Measurements from ENCODE around the gene POU2AF1. TPM values are rescaled to one million over a fixed set of nuclear protein-coding genes. Genes with fewer than 3 reads are reported as not detected.

POU2AF1 gene
- total RNA-seq, 1 experiment from 2014 or later, result not detected

GRCh38 chr11:111331711-111332479 lies 47.2 kb downstream of the POU2AF1 start:
- POLR2A ChIA-PET (ENCODE audit: unreplicated experiment), result no interaction called here
- Histone ChIP-seq H3K9me2 (replicated peaks; ENCODE audit: low read length) (no peaks in the 10 kb centered on the region), H3K27me3 (ENCODE audit: low read length) (peaks cover 31% of the 10 kb centered on the region), H3K27ac (ENCODE audit: low read length) (no peak overlapping the region), H3F3A (ENCODE audit: low read length, unreplicated experiment) (no peaks in the 10 kb centered on the region), H3K36me3 (ENCODE audit: low read depth, low read length) (no peaks in the 10 kb centered on the region), H4K20me1 (ENCODE audit: low read length) (no peaks in the 10 kb centered on the region), H2AFZ (ENCODE audit: low read length) (no peak overlapping the region), H3K4me1 (ENCODE audit: insufficient read depth, low read length) (no peaks in the 10 kb centered on the region), H3K79me2 (ENCODE audit: low read length) (no peaks in the 10 kb centered on the region), H3K4me2 (ENCODE audit: low read length) (no peak overlapping the region), H3K4me3 (ENCODE audit: low read length) (no peak overlapping the region), H3K9ac (ENCODE audit: low read length) (no peak overlapping the region), H3K9me3 (ENCODE audit: low read length) (no peaks in the 10 kb centered on the region)
- CTCF ChIA-PET, result no interaction called here
- ATAC-seq (no peak), DNase-seq (peak; percentile 25)
- no TSS peak for BruUV-seq (replicated peaks)
- no peak for TF ChIP-seq EZH2 (IDR thresholded peaks at IDR 0.05; ENCODE audit: low read length, unreplicated experiment)
- no peak for TF ChIP-seq EZH2phosphoT487 (IDR thresholded peaks at IDR 0.05; ENCODE audit: borderline replicate concordance, low read length)
- TF ChIP-seq CTCF (conservative IDR thresholded peaks at IDR 0.05; ENCODE audit: low read depth, low read length), result no peak
- intact Hi-C loops (cut with micrococcal nuclease), result no loop called here

- POLR2A ChIA-PET (ENCODE audit: unreplicated experiment), result no interaction called here
- H4K20me1 ChIP-seq (ENCODE audit: low read length), result no peaks in the 10 kb centered on the region
Observed at GRCh38 chr11:111330234-111330893, 48.7 kb downstream of the POU2AF1 start.

More at GRCh38 chr11:111330234-111330893, 48.7 kb downstream of the POU2AF1 start:
- H3K36me3 ChIP-seq (ENCODE audit: low read depth, low read length), result no peaks in the 10 kb centered on the region
- no peak overlapping the region for H3K9ac ChIP-seq (ENCODE audit: low read length)
- H3K27me3 ChIP-seq (ENCODE audit: low read length), result peaks cover 43% of the 10 kb centered on the region
- H2AFZ ChIP-seq (ENCODE audit: low read length), result no peak overlapping the region
- no peaks in the 10 kb centered on the region for H3K79me2 ChIP-seq (ENCODE audit: low read length)
- ATAC-seq (no peak), DNase-seq (no peak)
- CTCF ChIA-PET, result no interaction called here
- BruUV-seq (replicated peaks), result no TSS peak
- H3K9me3 ChIP-seq (ENCODE audit: low read length), result no peaks in the 10 kb centered on the region
- no peak overlapping the region for H3K4me2 ChIP-seq (ENCODE audit: low read length)
- no peaks in the 10 kb centered on the region for H3K9me2 ChIP-seq (replicated peaks; ENCODE audit: low read length)
- TF ChIP-seq EZH2phosphoT487 (IDR thresholded peaks at IDR 0.05; ENCODE audit: borderline replicate concordance, low read length) (no peak), EZH2 (IDR thresholded peaks at IDR 0.05; ENCODE audit: low read length, unreplicated experiment) (no peak), CTCF (conservative IDR thresholded peaks at IDR 0.05; ENCODE audit: low read depth, low read length) (no peak)
- H3K27ac ChIP-seq (ENCODE audit: low read length), result no peak overlapping the region
- intact Hi-C loops (cut with micrococcal nuclease), result no loop called here
- no peaks in the 10 kb centered on the region for H3F3A ChIP-seq (ENCODE audit: low read length, unreplicated experiment)
- no peaks in the 10 kb centered on the region for H3K4me1 ChIP-seq (ENCODE audit: insufficient read depth, low read length)
- H3K4me3 ChIP-seq (ENCODE audit: low read length), result no peak overlapping the region

All from PC-3 (cell line).